HG02610 (cell line): ENCODE data around the gene GAS7.

Experiments
- ATAC-seq: cut with Tn5 transposase; IDR thresholded peaks from one replicate; pipeline ENCODE4 v1.9.1; 2021; ENCODE audit warnings: mild to moderate bottlenecking, moderate library complexity; ENCODE audit not compliant: unreplicated experiment

GAS7 gene

GRCh38 chr17:9904277-9905077 is 293.9 kb downstream of the GAS7 start:
- ATAC-seq = no peak

- ATAC-seq = no peak
These were observed 296.3 kb downstream of the GAS7 start for GRCh38 chr17:9902120-9902519.

DNA sequence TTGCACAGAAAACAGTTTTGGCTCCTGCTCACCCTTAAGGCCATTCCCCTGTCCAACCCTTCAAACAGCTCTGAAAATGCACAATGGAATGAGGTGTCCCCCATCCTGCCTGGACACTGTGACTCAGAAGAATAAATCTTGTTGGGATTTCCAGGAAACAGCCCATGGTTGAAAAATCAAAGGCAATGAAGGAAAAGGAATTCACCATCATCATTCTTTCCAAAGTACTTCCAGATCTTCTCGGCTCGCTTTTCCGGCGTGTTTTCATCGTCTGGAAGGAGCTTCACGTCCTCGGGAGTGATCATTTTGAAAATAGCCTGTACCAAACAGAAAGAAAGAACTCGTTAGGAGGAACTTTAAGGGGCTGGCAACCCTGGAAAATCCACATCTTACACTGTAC is 297.6 kb downstream of the GAS7 start:
- no peak for ATAC-seq

- ATAC-seq = no peak
These were observed 298.3 kb downstream of the GAS7 start for GRCh38 chr17:9900044-9900594.

- no peak for ATAC-seq
These were observed 298.9 kb downstream of the GAS7 start for GRCh38 chr17:9899280-9900043.

DNA sequence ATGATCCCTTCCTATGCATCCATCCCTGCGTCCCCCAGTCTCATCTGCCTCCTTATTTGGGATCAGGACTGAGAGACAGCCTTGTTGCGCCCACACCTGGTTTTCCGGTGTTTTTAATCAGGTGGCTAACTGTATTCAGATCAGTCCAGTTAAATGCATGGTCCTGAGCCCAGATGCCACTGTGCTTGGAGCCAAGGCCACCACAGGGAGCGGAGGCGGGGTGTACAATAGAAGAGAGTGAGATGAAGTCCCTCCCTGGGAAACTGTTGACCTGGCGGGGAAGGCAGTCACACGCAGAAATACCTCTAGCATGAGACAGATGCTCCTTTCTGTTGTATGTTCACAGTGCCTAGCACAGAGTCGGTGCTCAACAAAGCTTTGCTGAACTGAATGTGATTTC is 299.6 kb downstream of the GAS7 start:
- no peak for ATAC-seq

DNA sequence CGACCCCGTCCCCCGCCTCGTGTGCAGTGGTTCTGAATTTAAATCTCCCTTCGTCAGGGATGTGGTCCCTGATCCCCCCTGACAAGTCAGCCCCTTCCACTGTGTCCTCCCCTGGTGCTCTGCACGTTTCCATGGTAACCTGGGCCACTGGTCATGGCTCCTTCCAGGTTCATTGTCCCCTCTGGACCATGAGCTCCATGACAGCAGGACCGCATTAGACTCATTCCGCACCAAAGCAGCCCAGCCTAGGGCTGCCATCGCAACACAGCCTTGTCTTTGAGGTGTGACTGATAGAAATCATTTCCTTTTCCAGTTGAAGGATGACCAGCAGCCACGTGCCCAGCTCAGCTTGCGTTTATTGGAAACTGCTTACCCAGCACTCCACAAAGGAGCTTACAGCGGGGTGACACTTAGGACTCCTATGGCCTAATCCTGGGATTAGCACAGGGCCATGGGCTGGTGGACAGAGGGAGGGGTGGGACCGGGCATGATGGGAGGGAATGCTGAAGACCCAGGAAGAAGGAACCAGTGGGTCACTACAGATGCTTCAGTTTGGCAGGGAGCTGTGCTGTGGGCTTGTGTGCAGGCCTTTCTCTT is 300.9 kb downstream of the GAS7 start:
- ATAC-seq = no peak

DNA sequence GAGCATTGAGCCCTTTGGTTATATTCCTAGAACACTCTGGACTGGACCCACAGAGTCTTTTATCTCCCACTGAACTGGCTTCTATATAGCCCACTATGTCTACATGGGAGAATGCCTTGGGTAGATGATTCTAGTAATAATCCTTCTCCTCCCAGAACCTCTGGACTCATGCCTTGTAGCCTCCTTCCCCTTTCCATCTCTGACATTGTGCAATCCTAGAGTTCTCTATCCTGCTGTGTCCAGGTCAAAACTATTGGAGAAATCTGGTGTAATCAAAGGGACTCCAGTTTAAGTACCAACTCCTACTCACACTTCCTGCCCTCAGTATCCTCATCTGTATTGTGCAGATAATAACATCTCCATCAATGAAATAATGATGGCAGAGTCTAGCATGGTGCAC is 302.5 kb downstream of the GAS7 start:
- ATAC-seq = no peak

DNA sequence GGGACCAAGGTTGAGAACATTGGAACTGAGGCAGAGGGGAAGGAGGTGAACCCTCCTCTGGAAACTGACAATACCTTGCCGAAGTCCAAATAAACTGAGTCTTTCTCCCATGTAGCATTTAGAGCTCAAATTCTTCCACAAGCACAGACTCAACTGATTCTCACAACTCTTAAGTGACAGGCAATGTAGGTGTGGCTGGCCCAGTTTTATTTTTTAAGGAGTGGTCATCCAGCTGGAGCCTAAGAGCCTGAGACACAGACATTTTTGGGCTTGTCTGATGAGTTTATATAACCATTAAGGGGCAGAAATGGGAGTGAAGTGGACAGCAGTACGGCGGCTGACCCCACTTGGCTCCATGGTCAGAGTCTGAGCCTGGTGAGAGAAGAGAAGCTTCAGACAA is 304.2 kb downstream of the GAS7 start:
- no peak for ATAC-seq

DNA sequence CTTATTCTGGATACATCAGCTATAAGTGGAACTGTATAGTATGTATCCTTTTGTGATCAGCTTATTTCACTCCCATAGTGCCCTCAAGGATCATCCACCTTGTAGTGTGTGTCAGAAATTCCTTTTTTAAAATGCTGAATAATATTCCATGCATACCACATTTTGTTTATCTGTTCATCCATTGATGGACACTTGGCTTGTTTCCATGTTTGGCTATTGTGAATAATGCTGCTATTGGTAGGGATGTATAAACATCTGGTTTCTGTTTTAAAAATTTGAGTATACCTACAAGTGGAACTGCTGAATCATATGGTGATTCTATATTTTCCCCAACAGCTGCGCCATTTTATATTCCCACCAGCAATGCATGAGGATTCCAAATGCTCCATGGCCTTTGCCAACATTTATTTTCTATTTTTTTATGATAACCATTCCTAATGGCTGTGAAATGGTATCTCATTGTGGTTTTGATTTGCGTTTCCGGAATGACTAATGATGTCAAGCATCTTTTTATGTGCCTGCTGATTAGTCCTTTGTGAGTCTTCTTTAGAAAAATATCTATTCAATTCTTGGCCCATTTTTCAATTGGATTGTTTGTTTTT is 304.9 kb downstream of the GAS7 start:
- no peak for ATAC-seq

- ATAC-seq = no peak
These were observed 308.3 kb downstream of the GAS7 start for GRCh38 chr17:9890124-9890523.

GRCh38 chr17:9887508-9887907 is 310.9 kb downstream of the GAS7 start:
- ATAC-seq = no peak

- no peak for ATAC-seq
These were observed 312.1 kb downstream of the GAS7 start for GRCh38 chr17:9886141-9886930.

DNA sequence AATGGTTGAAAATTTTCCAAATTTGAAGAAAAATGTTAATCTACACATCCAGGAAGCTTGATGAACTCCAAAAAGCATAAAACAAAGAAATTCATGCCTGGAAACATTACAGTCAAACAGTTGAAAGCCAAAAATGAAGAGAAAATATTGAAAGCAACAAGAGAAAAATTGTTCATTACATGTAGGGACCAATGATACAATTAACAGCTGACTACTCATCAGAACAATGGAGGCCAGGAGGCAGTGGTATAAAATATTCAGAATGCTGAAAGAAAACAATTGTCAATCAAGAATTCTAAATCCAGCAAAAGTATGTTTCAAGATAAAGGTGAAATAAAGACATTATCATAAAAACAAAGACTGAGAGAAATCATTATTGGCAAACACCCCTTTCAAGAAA is 315.0 kb downstream of the GAS7 start:
- ATAC-seq = no peak

DNA sequence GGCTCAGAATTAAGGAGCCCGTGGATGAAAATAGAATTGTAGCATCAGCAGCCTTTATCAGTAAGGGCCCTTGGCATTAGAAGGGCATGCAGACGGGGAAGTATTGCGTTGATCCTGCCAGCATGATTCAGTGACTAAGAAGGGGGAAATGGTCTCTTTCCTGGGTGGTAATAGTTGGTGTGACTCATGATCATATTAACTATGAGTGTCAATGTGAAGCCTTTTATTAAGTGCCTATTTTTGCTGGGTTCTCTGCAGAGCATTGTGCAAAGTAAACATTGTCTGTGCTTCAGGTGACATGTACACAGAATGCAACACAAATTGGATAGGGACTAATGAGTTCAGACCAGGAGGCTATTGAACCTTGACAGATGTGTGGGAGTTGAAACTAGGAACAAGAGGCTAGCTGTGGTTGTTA is 317.8 kb downstream of the GAS7 start:
- ATAC-seq = no peak

- no peak for ATAC-seq
These were observed 319.4 kb downstream of the GAS7 start for GRCh38 chr17:9878786-9879525.

GRCh38 chr17:9878356-9878755 is 320.1 kb downstream of the GAS7 start:
- ATAC-seq = no peak

DNA sequence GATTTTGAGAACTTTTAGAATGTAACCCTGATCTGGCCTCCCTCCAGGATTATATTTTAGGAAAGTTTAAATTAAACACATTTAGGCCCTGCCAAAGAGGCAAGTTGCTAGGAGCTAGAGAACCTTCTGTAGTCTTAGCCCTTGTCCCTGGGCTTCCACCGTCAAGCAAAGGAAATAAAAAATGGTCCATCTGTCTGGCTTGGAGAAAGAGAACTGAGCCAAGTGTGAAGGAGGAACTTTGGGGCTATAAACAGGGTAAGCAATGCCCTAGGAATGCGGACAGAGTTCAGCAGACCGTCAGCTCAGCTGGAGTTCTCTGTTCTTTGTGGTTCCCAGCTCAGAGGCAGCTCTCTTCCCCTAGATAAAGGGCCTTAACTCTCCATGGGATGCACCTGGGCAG is 323.0 kb downstream of the GAS7 start:
- ATAC-seq = no peak

DNA sequence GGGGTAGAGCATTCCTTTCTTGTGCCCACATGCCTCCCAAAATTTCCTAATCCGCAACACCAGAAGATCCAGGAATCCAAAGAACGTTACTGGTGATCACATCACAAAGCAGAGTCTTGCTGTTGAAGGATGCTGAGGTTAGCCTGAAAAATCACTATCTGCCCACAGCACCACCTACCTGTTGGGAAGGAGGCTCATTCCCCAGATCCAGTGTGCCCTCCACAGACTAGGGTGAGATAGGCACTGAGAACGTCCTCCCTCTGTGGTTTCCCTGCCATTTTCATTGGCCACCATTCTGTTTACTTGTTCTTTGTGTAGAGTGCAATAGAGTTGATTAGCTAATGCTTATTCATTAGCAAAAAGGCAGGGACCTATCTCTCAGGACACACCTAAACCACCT is 323.7 kb downstream of the GAS7 start:
- ATAC-seq = no peak

DNA sequence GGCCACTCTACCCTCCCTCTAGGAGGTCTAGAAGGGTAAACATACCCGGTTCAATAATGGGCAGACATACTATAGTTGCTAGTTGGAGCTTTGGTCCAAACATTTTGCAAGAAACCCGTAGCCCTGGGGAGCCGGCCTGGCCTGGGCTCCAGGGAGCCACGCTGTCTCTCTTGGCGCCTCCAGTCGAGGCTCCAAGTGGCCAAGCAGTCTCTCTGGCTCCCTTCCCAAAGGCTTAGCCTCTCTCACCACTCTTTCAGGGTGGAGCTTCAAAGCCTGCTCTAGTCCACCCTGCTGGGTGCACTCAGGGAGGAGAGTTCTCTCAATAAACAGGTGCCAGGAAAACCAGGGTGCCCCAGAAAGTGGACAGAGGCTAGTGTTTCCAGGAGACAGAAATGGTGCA is 325.6 kb downstream of the GAS7 start:
- ATAC-seq = no peak
